ENCODE results near the gene ORM1.

The ORM1 gene

GRCh38 chr9:114278881-114279570 is 43.9 kb upstream of the ORM1 start:
- DNase-seq = peak; percentile 69
- in situ Hi-C loops (cut with HindIII; ENCODE audit: low pct_ligation_motif_present, low sequenced_read_pairs) = no loop called here
- Histone ChIP-seq H3K27ac (peak overlapping the region; percentile 7), H3K27me3 (replicated peaks) (no peaks in the 10 kb centered on the region), H3K36me3 (replicated peaks) (no peaks in the 10 kb centered on the region), H3K4me3 (ENCODE audit: low read depth, low read length) (no peak overlapping the region)
- no peak for TF ChIP-seq CTCF (IDR thresholded peaks at IDR 0.05; ENCODE audit: low read depth, low read length, missing control alignments)

DNA sequence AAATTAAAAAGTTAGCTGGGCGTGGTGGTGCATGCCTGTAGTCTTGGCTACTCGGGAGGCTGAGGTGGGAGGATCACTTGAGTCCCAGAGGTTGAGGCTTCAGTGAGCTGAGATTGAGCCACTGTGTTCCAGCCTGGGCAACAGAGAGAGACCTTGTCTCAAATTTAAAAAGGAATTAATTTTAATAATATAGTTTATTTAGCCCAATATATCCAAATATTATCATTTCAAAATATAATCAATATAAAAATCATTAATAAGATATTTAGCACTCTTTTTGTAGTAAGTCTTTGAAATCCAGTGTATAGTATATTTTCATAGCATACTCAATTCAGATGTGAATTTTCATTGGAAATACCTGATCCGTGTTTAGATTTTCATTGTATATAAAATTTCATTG is 43.2 kb upstream of the ORM1 start:
- Histone ChIP-seq H3K27ac (no peak overlapping the region), H3K36me3 (replicated peaks) (no peaks in the 10 kb centered on the region), H3K4me3 (ENCODE audit: low read depth, low read length) (no peak overlapping the region), H3K27me3 (replicated peaks) (no peaks in the 10 kb centered on the region)
- no peak for TF ChIP-seq CTCF (IDR thresholded peaks at IDR 0.05; ENCODE audit: low read depth, low read length, missing control alignments)
- no peak for DNase-seq
- in situ Hi-C loops (cut with HindIII; ENCODE audit: low pct_ligation_motif_present, low sequenced_read_pairs) = no loop called here

GRCh38 chr9:114280636-114281472 is 42.0 kb upstream of the ORM1 start:
- DNase-seq = no peak
- H3K36me3 ChIP-seq (replicated peaks) = no peaks in the 10 kb centered on the region
- in situ Hi-C loops (cut with HindIII; ENCODE audit: low pct_ligation_motif_present, low sequenced_read_pairs) = no loop called here
- no peak overlapping the region for H3K4me3 ChIP-seq (ENCODE audit: low read depth, low read length)
- no peak overlapping the region for H3K27ac ChIP-seq
- no peak for TF ChIP-seq CTCF (IDR thresholded peaks at IDR 0.05; ENCODE audit: low read depth, low read length, missing control alignments)
- no peaks in the 10 kb centered on the region for H3K27me3 ChIP-seq (replicated peaks)

- no peak for TF ChIP-seq CTCF (IDR thresholded peaks at IDR 0.05; ENCODE audit: low read depth, low read length, missing control alignments)
- in situ Hi-C loops (cut with HindIII; ENCODE audit: low pct_ligation_motif_present, low sequenced_read_pairs) = no loop called here
- Histone ChIP-seq H3K36me3 (replicated peaks) (no peaks in the 10 kb centered on the region), H3K27me3 (replicated peaks) (no peaks in the 10 kb centered on the region), H3K27ac (no peak overlapping the region), H3K4me3 (ENCODE audit: low read depth, low read length) (no peak overlapping the region)
- DNase-seq = no peak
These were observed 41.3 kb upstream of the ORM1 start for GRCh38 chr9:114281473-114282103.

DNA sequence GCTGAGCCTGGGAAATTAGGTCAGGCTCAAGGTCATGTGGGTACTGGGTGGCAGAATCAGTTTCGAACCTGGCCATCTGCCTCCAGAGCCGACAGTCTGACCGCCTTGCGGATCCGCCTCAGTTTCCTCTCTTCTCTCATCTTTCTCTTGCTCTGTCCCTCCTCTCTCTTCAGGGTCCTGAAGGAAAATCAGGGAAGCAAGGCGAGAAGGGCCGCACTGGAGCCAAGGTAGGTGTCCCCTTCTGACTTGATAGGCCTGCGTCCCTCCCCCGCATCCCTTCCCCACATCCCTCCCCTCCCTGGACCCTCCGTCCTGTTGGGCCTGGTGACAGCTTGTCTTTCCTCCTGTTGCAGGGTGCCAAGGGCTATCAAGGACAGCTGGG is 40.8 kb upstream of the ORM1 start:
- H3K27ac ChIP-seq = no peak overlapping the region
- no peak overlapping the region for H3K4me3 ChIP-seq (ENCODE audit: low read depth, low read length)
- DNase-seq = no peak
- H3K36me3 ChIP-seq (replicated peaks) = no peaks in the 10 kb centered on the region
- in situ Hi-C loops (cut with HindIII; ENCODE audit: low pct_ligation_motif_present, low sequenced_read_pairs) = no loop called here
- no peak for TF ChIP-seq CTCF (IDR thresholded peaks at IDR 0.05; ENCODE audit: low read depth, low read length, missing control alignments)
- H3K27me3 ChIP-seq (replicated peaks) = no peaks in the 10 kb centered on the region
